Sigmoid colon (tissue), 4 donors: ENCODE results near the gene LLGL1.

Experiments
- CTCF ChIP-seq, 4 experiments: fragments of 450-650 bp in 3 of 4; fragments of 200-600 bp in 1 of 4; IDR thresholded peaks; one replicate each; pipeline ENCODE4 v1.5.1; 2016 to 2019; ENCODE audit warnings: antibody characterized with exemption in 4 of 4, mild to moderate bottlenecking in 3 of 4, moderate library complexity in 2 of 4
- EP300 ChIP-seq, 4 donors: sonication (generic); formaldehyde crosslinking; IDR thresholded peaks; one replicate each; pipeline ENCODE4 v1.6.1; 2017; ENCODE audit warnings: antibody characterized with exemption in 4 of 4
- POLR2A ChIP-seq, 2 donors: fragments of 450-650 bp; IDR thresholded peaks; one replicate each; pipeline ENCODE4 v1.6.1; 2016; ENCODE audit warnings: antibody characterized with exemption in 2 of 2, mild to moderate bottlenecking in 2 of 2, moderate library complexity in 2 of 2
- POLR2AphosphoS5 ChIP-seq, 4 donors: sonication (generic); formaldehyde crosslinking; IDR thresholded peaks; one replicate each; pipeline ENCODE4 v1.6.1; 2017; ENCODE audit warnings: antibody characterized with exemption in 4 of 4

- TF ChIP-seq CTCF (IDR thresholded peaks at IDR 0.05) (peak in 1 of 4 experiments; percentile 18), POLR2A (IDR thresholded peaks at IDR 0.05) (no peak), EP300 (IDR thresholded peaks at IDR 0.05) (no peak), POLR2AphosphoS5 (IDR thresholded peaks at IDR 0.05) (no peak)
Measured at GRCh38 chr17:18191967-18192366, 33.5 kb upstream of the LLGL1 start.
